IMR-90 (cell line): ENCODE results near the gene FMN1. TPM values are rescaled to one million over a fixed set of nuclear protein-coding genes. Genes with fewer than 3 reads are reported as not detected.

Experiments
- ATAC-seq: fragments of 200-7000 bp; cut with Tn5 transposase; 2 replicates; pipeline ENCODE4 v1.9.1; 2020; ENCODE audit warnings: low read depth, mild to moderate bottlenecking, moderate library complexity
- BruUV-seq: library from RNA; stranded (reverse); fragments of 400-500 nt; replicated peaks from 2 replicates; lab custom pipeline; 2021; lab: Mats Ljungman, UMichigan
- CTCF ChIA-PET: fragments of 300-600 bp; formaldehyde crosslinking; extraction: SDS; loops from one replicate; lab custom pipeline; 2021; ENCODE audit warnings: antibody characterized with exemption; lab: Yijun Ruan, JAX
- POLR2A ChIA-PET: fragments of 300-600 bp; sonication (Branson Sonifier 250); formaldehyde crosslinking; loops from one replicate; lab custom pipeline; 2022; ENCODE audit warnings: antibody characterized with exemption; ENCODE audit not compliant: unreplicated experiment; lab: Charles Lee
- DNase-seq: peaks from one replicate; pipeline ENCODE4 v3.0.0; 2013
- H2AFZ ChIP-seq: replicated peaks from 2 replicates; pipeline ENCODE3; 2013; ENCODE audit warnings: low read length, mild to moderate bottlenecking; ENCODE audit not compliant: poor library complexity
- H2AK5ac ChIP-seq: 2 replicates; pipeline ENCODE4 v1.6.1; 2013; ENCODE audit warnings: low read depth, low read length, inconsistent platforms
- H2AK9ac ChIP-seq: replicated peaks from 2 replicates; pipeline ENCODE3; 2013; ENCODE audit warnings: mild to moderate bottlenecking, low read depth, low read length, moderate library complexity; ENCODE audit not compliant: poor library complexity
- H2BK120ac ChIP-seq: 2 replicates; pipeline ENCODE4 v1.6.1; 2013; ENCODE audit warnings: low read depth, low read length, inconsistent platforms
- H2BK15ac ChIP-seq: 3 replicates; pipeline ENCODE4 v1.6.1; 2013; ENCODE audit warnings: low read depth, low read length, inconsistent platforms
- H2BK20ac ChIP-seq: 2 replicates; pipeline ENCODE4 v1.6.1; 2013; ENCODE audit warnings: low read depth, mild to moderate bottlenecking, inconsistent platforms, low read length, moderate library complexity
- H2BK5ac ChIP-seq: 2 replicates; pipeline ENCODE4 v1.6.1; 2013; ENCODE audit warnings: mild to moderate bottlenecking, low read depth, low read length, inconsistent platforms; ENCODE audit not compliant: poor library complexity, severe bottlenecking
- H3K14ac ChIP-seq: replicated peaks from 2 replicates; pipeline ENCODE4 v1.6.1; 2013; ENCODE audit warnings: low read depth, low read length, inconsistent platforms
- H3K18ac ChIP-seq: 2 replicates; pipeline ENCODE4 v1.6.1; 2013; ENCODE audit warnings: low read depth, low read length, control low read depth
- H3K23ac ChIP-seq: 2 replicates; pipeline ENCODE4 v1.6.1; 2013; ENCODE audit warnings: low read depth, low read length, inconsistent platforms
- H3K27ac ChIP-seq: 2 replicates; pipeline ENCODE4 v1.5.1; 2013; ENCODE audit warnings: mild to moderate bottlenecking, control low read depth, low read length; ENCODE audit not compliant: insufficient read depth
- H3K27me3 ChIP-seq: 2 replicates; pipeline ENCODE4 v1.6.1; 2013; ENCODE audit warnings: low read length; ENCODE audit not compliant: control insufficient read depth, insufficient read depth
- H3K36me3 ChIP-seq: 2 replicates; pipeline ENCODE4 v1.6.1; 2013; ENCODE audit warnings: low read length, mixed read lengths; ENCODE audit not compliant: control insufficient read depth, insufficient read depth
- H3K4ac ChIP-seq: 2 replicates; pipeline ENCODE4 v1.6.1; 2013; ENCODE audit warnings: low read depth, low read length, inconsistent platforms
- H3K4me1 ChIP-seq: 2 replicates; pipeline ENCODE4 v1.6.1; 2013; ENCODE audit warnings: low read length, mixed read lengths; ENCODE audit not compliant: control insufficient read depth, insufficient read depth
- H3K4me2 ChIP-seq: 2 replicates; pipeline ENCODE4 v1.6.1; 2013; ENCODE audit warnings: low read depth, mild to moderate bottlenecking, control low read depth, low read length, moderate library complexity
- H3K4me3 ChIP-seq: 2 replicates; pipeline ENCODE4 v1.5.1; 2013; ENCODE audit warnings: low read depth, mild to moderate bottlenecking, control low read depth, low read length, moderate library complexity; ENCODE audit not compliant: insufficient read depth
- H3K56ac ChIP-seq: 2 replicates; pipeline ENCODE4 v1.6.1; 2013; ENCODE audit warnings: low read length, inconsistent platforms; ENCODE audit not compliant: insufficient read depth; ENCODE audit errors: extremely low read depth
- H3K79me1 ChIP-seq, 2 experiments: 2 replicates each; pipeline ENCODE4 v1.6.1; 2013; ENCODE audit warnings: low read length in 2 of 2, inconsistent platforms in 1 of 2, low read depth in 1 of 2
- H3K9ac ChIP-seq: 2 replicates; pipeline ENCODE4 v1.6.1; 2013; ENCODE audit warnings: low read depth, low read length, control low read depth
- H3K9me1 ChIP-seq: 2 replicates; pipeline ENCODE4 v1.6.1; 2013; ENCODE audit warnings: low read length, inconsistent platforms; ENCODE audit not compliant: insufficient read depth
- H3K9me3 ChIP-seq: 2 replicates; pipeline ENCODE4 v1.6.1; 2013; ENCODE audit warnings: low read length; ENCODE audit not compliant: control insufficient read depth, insufficient read depth
- H4K20me1 ChIP-seq: 2 replicates; pipeline ENCODE4 v1.6.1; 2013; ENCODE audit warnings: low read length, inconsistent platforms; ENCODE audit not compliant: insufficient read depth
- H4K5ac ChIP-seq: 2 replicates; pipeline ENCODE4 v1.6.1; 2013; ENCODE audit warnings: mild to moderate bottlenecking, low read depth, low read length, control low read depth
- H4K8ac ChIP-seq, 2 experiments: 2 replicates each; pipeline ENCODE4 v1.6.1; 2013; ENCODE audit warnings: low read depth in 2 of 2, low read length in 2 of 2, control low read depth in 1 of 2, inconsistent platforms in 1 of 2
- H4K91ac ChIP-seq: 2 replicates; pipeline ENCODE4 v1.6.1; 2013; ENCODE audit warnings: low read depth, low read length, inconsistent platforms; ENCODE audit not compliant: insufficient read depth
- BHLHE40 ChIP-seq: fragments of 150-350 bp; IDR thresholded peaks from 2 replicates; pipeline ENCODE4 v1.6.1; 2016; ENCODE audit warnings: mild to moderate bottlenecking, low read depth, low read length
- CEBPB ChIP-seq: IDR thresholded peaks from 2 replicates; pipeline ENCODE4 v1.6.1; 2012; ENCODE audit warnings: low read depth, low read length, improper control_type of control experiment
- CHD1 ChIP-seq: IDR thresholded peaks from 2 replicates; pipeline ENCODE4 v1.6.1; 2012; ENCODE audit warnings: low read depth, low read length, improper control_type of control experiment
- FOS ChIP-seq: fragments of 150-350 bp; IDR thresholded peaks from 2 replicates; pipeline ENCODE4 v1.6.1; 2016; ENCODE audit warnings: low read depth, low read length
- MAFK ChIP-seq: IDR thresholded peaks from 2 replicates; pipeline ENCODE4 v1.6.1; 2012; ENCODE audit warnings: low read depth, low read length, improper control_type of control experiment
- MAZ ChIP-seq: IDR thresholded peaks from 2 replicates; pipeline ENCODE4 v1.6.1; 2012; ENCODE audit warnings: low read depth, mild to moderate bottlenecking, low read length, improper control_type of control experiment, moderate library complexity, borderline replicate concordance
- MXI1 ChIP-seq: IDR thresholded peaks from 2 replicates; pipeline ENCODE4 v1.6.1; 2012; ENCODE audit warnings: low read depth, mild to moderate bottlenecking, low read length, moderate library complexity, borderline replicate concordance
- NFE2L2 ChIP-seq: fragments of 150-350 bp; IDR thresholded peaks from 2 replicates; pipeline ENCODE4 v1.6.1; 2016; ENCODE audit warnings: low read depth, mild to moderate bottlenecking, low read length
- POLR2A ChIP-seq: IDR thresholded peaks from 2 replicates; pipeline ENCODE4 v1.6.1; 2012; ENCODE audit warnings: mild to moderate bottlenecking, low read depth, low read length
- RAD21 ChIP-seq: IDR thresholded peaks from 2 replicates; pipeline ENCODE4 v1.6.1; 2012; ENCODE audit warnings: low read length, improper control_type of control experiment
- RCOR1 ChIP-seq: IDR thresholded peaks from 2 replicates; pipeline ENCODE4 v1.6.1; 2012; ENCODE audit warnings: mild to moderate bottlenecking, low read length, improper control_type of control experiment; ENCODE audit not compliant: insufficient replicate concordance
- RFX5 ChIP-seq: IDR thresholded peaks from 2 replicates; pipeline ENCODE4 v1.8.0; 2012; ENCODE audit warnings: low read depth, mild to moderate bottlenecking, low read length, moderate library complexity
- SMC3 ChIP-seq: fragments of 150-350 bp; IDR thresholded peaks from 2 replicates; pipeline ENCODE4 v1.6.1; 2016; ENCODE audit warnings: low read depth, mild to moderate bottlenecking, antibody characterized with exemption, low read length, moderate library complexity
- dilution Hi-C: fragments of 300-500 bp; cut with HindIII; formaldehyde crosslinking; loops from one replicate; pipeline ENCODE4 v1.14.3; 2018; ENCODE audit warnings: low sequenced_read_pairs; ENCODE audit not compliant: unreplicated experiment
- in situ Hi-C: fragments of 300-500 bp; cut with MboI; formaldehyde crosslinking; loops from 3 replicates; pipeline ENCODE4 v1.14.3; 2019; ENCODE audit warnings: low sequenced_read_pairs, inconsistent platforms, mixed read lengths
- intact Hi-C: fragments of 100-400 bp; cut with micrococcal nuclease; formaldehyde crosslinking; loops from 2 replicates; pipeline ENCODE4 v1.10.0; 2022
- polyA plus RNA-seq, 3 experiments: library from polyadenylated mRNA; depleted of rRNA; stranded (reverse); fragments of >200 nt; gene quantifications; 2 replicates each; pipeline ENCODE4 v1.2.3, GENCODE V29; 2012; ENCODE audit warnings: low replicate concordance in 1 of 3
- total RNA-seq: library from RNA; depleted of rRNA; stranded (reverse); fragments of >200 nt; gene quantifications from 2 replicates; pipeline ENCODE4 v1.2.3, GENCODE V29; 2012
- TF ChIP-seq, protein P1 (sequence below): conservative IDR thresholded peaks from 2 replicates; pipeline ENCODE4 v1.5.1; 2012; ENCODE audit warnings: mild to moderate bottlenecking, low read depth, low read length, improper control_type of control experiment
- TF ChIP-seq, protein P2 (sequence below): fragments of 150-350 bp; IDR thresholded peaks from 2 replicates; pipeline ENCODE4 v1.6.1; 2017; ENCODE audit warnings: mild to moderate bottlenecking, antibody characterized with exemption, low read length, low read depth
- TF ChIP-seq, protein P3 (sequence below): fragments of 150-350 bp; IDR thresholded peaks from 2 replicates; pipeline ENCODE4 v1.6.1; 2016; ENCODE audit warnings: low read depth, mild to moderate bottlenecking, low read length, moderate library complexity, borderline replicate concordance

FMN1 gene
- total and polyA plus RNA-seq, 2 of the 4 experiments (the other 2 are of a cell fraction): 7.3 to 17.6 TPM

DNA sequence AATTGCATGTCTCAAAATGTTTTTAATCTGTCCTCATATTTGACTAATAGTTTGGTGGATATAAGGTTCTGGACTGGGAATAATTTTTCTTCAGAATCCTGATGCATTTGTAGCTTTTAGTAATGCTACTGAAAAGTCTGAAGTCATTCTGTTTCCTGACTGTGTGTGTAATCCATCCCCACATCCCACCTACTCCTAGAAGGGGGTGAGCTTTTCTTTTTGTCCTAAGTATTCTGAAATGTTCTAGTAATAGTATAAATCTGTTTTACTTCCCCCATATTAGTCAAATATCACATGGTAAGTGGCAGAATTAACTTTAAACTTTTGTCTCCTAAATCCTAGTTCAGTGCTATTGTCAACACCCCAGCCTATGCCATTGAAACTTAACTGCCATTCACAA, 313.9 kb downstream of the FMN1 start:
- Histone ChIP-seq H3K56ac (no peak overlapping the region), H3K36me3 (0 out of 2 replicates have a peak, but pooled peaks cover 5% of the 10 kb centered on the region), H4K5ac (peak overlapping the region; percentile 37; the same call in 1 of the 2 replicates), H4K8ac (peak overlapping the region in 1 of 2 experiments; percentile 75; a peak in 1 of 4 replicates), H3K27me3 (no peaks in the 10 kb centered on the region), H3K79me1 (peaks cover 15 to 58% of the 10 kb centered on the region in 2 experiments), H2AFZ (no peak overlapping the region), H3K9ac (no peak overlapping the region), H3K4me2 (no peak overlapping the region), H2BK5ac (peak overlapping the region; percentile 100), H3K18ac (peak overlapping the region; percentile 80; the same call in 1 of the 2 replicates), H2AK5ac (no peak overlapping the region), H3K27ac (no peak overlapping the region), H2BK15ac (no peak overlapping the region), H4K91ac (no peak overlapping the region), H3K4me3 (no peak overlapping the region), H3K4ac (peak overlapping the region; percentile 21; the same call in 1 of the 2 replicates), H3K9me3 (no peaks in the 10 kb centered on the region), H4K20me1 (no peaks in the 10 kb centered on the region), H2BK120ac (no peak overlapping the region; the same call in 1 of the 2 replicates), H3K23ac (no peak overlapping the region), H3K4me1 (peaks cover 11% of the 10 kb centered on the region), H2BK20ac (no peak overlapping the region), H2AK9ac (no peak overlapping the region), H3K9me1 (peaks cover 20% of the 10 kb centered on the region), H3K14ac (no peak overlapping the region)
- in situ Hi-C loops: no loop called here
- DNase-seq (no peak), ATAC-seq (no peak)
- no TSS peak for BruUV-seq
- POLR2A ChIA-PET: no interaction called here
- CTCF ChIA-PET: interaction anchor here (1.0 to 1.1 kb wide), 2 partner anchors 12 to 75 kb away, joined by 4 read pairs; no protein-coding TSS in a partner anchor
- TF ChIP-seq MXI1 (no peak), RFX5 (no peak), RAD21 (no peak), NFE2L2 (no peak), POLR2A (no peak), CHD1 (no peak), MAFK (no peak), CEBPB (no peak), MAZ (no peak), BHLHE40 (no peak), SMC3 (no peak), FOS (no peak), RCOR1 (no peak)
- TF ChIP-seq, protein P1, sequence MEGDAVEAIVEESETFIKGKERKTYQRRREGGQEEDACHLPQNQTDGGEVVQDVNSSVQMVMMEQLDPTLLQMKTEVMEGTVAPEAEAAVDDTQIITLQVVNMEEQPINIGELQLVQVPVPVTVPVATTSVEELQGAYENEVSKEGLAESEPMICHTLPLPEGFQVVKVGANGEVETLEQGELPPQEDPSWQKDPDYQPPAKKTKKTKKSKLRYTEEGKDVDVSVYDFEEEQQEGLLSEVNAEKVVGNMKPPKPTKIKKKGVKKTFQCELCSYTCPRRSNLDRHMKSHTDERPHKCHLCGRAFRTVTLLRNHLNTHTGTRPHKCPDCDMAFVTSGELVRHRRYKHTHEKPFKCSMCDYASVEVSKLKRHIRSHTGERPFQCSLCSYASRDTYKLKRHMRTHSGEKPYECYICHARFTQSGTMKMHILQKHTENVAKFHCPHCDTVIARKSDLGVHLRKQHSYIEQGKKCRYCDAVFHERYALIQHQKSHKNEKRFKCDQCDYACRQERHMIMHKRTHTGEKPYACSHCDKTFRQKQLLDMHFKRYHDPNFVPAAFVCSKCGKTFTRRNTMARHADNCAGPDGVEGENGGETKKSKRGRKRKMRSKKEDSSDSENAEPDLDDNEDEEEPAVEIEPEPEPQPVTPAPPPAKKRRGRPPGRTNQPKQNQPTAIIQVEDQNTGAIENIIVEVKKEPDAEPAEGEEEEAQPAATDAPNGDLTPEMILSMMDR: no peak
- TF ChIP-seq, protein P2, sequence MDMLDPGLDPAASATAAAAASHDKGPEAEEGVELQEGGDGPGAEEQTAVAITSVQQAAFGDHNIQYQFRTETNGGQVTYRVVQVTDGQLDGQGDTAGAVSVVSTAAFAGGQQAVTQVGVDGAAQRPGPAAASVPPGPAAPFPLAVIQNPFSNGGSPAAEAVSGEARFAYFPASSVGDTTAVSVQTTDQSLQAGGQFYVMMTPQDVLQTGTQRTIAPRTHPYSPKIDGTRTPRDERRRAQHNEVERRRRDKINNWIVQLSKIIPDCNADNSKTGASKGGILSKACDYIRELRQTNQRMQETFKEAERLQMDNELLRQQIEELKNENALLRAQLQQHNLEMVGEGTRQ: no peak
- TF ChIP-seq, protein P3, sequence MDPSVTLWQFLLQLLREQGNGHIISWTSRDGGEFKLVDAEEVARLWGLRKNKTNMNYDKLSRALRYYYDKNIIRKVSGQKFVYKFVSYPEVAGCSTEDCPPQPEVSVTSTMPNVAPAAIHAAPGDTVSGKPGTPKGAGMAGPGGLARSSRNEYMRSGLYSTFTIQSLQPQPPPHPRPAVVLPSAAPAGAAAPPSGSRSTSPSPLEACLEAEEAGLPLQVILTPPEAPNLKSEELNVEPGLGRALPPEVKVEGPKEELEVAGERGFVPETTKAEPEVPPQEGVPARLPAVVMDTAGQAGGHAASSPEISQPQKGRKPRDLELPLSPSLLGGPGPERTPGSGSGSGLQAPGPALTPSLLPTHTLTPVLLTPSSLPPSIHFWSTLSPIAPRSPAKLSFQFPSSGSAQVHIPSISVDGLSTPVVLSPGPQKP: no peak
- dilution Hi-C loops: no loop called here
- intact Hi-C loops: no loop called here
